Keratinocyte (primary cell): ENCODE data around the gene PPM1H.

Source experiments
- CTCF ChIP-seq, 3 experiments: IDR thresholded peaks in 1 of 3; conservative IDR thresholded peaks in 1 of 3; optimal IDR thresholded peaks in 1 of 3; 2 replicates in 2 of 3; 3 replicates in 1 of 3; pipeline versions ENCODE3 to v1.5.1; 2011; ENCODE audit warnings: low read length in 3 of 3, mild to moderate bottlenecking in 3 of 3, moderate library complexity in 2 of 3, control low read depth in 1 of 3, inconsistent platforms in 1 of 3; ENCODE audit not compliant: insufficient read depth in 2 of 3; ENCODE audit errors: extremely low read depth in 1 of 3
- EZH2 ChIP-seq: IDR thresholded peaks from one replicate; pipeline ENCODE4 v1.6.1; 2012; ENCODE audit warnings: inconsistent platforms, mild to moderate bottlenecking, low read length, moderate library complexity

GRCh38 chr12:62865065-62865464 lies 69.9 kb downstream of the PPM1H start:
- TF ChIP-seq CTCF (optimal IDR thresholded peaks at IDR 0.05 in 1 of 3, IDR thresholded peaks at IDR 0.05 in 1 of 3, conservative IDR thresholded peaks at IDR 0.05 in 1 of 3; ENCODE audit: extremely low read depth in 1 of 3, insufficient read depth in 2 of 3, low read length in 3 of 3) (no peak), EZH2 (no peak)
